HG02840 (cell line): ENCODE data around the gene SPSB3.

Source experiments
- ATAC-seq: cut with Tn5 transposase; IDR thresholded peaks from one replicate; pipeline ENCODE4 v1.9.1; 2021; ENCODE audit warnings: mild to moderate bottlenecking, moderate library complexity, moderate number of reproducible peaks; ENCODE audit not compliant: unreplicated experiment, low FRiP score

Gene SPSB3

DNA sequence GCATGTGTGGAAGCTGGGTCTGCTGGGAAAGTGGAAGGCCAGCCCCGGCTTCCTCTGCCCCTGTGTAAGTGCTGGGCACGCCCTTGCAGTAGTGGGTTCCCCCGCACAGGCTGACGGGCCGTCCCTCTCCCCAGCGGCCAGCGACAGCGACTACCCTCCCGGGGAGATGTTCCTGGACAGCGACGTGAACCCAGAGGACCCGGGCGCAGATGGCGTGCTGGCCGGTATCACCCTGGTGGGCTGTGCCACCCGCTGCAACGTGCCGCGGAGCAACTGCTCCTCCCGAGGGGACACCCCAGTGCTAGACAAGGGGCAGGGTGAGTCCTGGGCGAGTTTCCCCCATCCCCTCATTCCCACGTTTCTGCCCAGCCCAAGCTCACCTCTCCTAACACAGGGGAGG is 16.5 kb downstream of the SPSB3 start:
- ATAC-seq = no peak

DNA sequence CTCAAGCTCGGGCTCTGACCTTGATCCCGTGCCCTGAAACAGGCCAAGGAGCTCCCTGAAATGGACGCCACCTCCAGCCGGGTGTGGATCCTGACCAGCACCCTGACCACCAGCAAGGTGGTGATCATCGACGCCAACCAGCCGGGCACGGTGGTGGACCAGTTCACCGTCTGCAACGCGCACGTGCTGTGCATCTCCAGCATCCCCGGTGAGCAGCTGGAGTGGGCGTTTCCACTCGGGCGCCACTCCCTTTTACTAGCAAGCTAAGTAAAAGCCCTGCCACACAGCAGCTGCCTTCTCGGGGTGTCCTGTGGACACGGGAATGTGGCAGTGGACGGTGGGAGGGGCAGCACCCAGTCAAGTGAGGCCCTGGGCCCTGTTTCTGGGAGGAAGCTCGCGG is 17.4 kb downstream of the SPSB3 start:
- ATAC-seq = no peak

DNA sequence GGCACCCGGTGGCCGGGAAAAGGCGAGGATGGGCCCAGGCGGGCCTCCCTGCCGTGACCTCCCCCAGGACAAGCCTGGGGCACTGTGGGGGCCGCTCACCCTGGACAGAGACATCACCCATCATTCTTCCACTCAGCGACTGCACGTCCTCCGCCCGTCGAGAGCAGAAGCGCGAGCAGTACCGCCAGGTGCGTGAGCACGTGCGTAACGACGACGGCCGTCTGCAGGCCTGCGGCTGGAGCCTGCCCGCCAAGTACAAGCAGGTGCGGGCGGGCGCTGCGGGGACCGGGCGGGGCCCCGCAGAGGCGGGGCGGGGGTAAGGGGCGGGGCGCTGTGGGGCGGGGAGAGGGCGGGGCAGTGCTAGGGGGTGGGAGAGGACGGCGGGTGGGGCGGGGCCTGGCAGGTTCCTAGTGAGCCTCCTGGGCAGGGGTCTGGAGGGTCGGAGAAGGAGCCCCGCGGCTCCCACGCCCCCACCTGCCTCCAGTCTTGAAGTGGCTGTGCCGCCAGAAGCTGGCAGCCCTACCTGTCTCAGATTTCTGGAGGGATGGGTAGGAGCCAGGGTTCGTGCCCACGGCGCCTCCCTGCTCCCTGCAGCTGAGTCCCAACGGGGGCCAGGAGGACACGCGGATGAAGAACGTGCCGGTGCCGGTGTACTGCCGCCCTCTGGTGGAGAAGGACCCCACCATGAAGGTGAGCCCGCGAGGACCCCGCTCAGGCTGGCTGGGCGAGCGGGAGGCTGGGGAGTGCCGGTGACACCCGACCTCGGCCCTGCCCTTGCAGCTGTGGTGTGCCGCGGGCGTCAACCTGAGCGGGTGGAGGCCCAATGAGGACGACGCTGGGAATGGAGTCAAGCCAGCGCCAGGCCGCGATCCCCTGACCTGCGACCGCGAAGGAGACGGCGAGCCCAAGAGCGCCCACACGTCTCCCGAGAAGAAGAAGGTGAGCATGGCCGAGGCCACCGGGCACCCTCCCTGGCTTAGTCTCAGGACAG is 18.6 kb downstream of the SPSB3 start:
- ATAC-seq = no peak

DNA sequence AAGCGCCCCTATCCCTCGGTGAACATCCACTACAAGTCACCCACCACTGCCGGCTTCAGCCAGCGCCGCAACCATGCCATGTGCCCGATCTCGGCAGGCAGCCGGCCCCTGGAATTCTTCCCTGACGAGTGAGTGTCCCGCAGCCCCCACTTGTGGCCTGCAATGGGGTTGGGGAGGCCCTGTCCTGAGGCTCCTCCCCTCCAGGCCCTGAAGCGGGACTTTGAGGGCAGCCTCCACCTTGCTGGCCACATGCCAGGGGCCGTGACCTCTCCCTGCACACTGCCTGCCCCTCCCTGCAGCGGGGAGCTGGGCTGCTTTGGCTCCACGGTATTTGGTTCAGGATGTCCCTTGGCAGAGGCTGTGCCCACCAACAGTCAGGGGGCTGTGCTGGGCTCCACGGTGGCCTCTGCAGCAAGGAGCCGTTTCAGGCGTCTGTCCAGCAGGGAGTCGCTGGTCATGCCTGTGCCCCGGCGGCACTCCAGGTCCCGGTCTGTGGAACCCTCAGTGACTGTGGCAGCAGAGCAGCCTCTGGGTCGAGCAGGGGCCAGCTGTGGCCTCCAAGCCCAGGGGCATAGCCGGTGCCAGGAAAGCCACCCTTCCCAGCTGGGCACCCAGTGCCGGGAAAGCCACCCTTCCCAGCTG is 19.4 kb downstream of the SPSB3 start:
- no peak for ATAC-seq

DNA sequence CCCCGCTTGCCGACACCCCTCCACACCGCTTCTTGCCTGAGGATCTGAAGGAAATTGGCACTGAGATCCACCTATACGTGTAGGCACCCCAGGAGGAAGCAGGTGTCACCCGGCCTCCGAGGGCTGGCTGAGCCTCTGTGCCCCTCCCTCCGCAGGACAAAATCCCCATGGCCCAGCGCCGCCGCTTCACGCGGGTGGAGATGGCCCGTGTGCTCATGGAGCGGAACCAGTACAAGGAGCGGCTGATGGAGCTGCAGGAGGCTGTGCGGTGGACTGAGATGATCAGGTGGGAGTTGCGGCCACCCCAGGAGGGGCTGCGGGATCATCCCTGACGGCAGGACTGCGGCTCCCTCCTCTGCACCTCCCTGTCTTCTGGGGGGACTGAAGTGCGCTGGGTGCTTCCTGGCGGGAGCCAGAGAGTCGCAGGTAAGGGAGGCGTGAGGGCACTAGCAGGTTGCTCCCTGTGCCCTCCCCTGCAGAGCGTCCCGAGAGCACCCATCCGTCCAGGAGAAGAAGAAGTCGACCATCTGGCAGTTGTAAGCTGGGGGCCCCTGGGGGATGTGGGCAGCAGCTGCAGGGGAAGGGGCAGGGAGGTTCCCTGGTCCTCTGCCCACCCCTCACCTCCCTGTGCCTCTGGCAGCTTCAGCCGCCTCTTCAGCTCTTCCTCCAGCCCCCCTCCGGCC is 20.0 kb downstream of the SPSB3 start:
- ATAC-seq = no peak

DNA sequence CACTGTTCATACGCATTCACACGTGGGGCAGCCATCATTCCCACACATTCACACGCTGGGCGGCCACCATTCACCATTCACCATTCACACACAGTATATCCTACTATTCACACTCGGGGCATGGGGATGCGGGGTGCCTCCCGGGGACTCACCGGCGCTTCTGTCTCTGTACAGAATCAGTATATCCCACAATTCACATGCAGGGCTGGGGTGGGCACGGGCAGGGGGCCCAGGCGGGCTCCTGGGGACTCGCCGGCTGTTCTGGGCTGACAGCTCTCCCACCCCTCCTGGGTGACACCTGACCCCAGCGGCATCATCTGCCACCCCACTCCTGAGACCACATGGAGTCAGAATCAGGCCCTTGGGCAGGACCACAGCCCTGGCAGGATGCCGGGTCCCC is 20.6 kb downstream of the SPSB3 start:
- no peak for ATAC-seq

DNA sequence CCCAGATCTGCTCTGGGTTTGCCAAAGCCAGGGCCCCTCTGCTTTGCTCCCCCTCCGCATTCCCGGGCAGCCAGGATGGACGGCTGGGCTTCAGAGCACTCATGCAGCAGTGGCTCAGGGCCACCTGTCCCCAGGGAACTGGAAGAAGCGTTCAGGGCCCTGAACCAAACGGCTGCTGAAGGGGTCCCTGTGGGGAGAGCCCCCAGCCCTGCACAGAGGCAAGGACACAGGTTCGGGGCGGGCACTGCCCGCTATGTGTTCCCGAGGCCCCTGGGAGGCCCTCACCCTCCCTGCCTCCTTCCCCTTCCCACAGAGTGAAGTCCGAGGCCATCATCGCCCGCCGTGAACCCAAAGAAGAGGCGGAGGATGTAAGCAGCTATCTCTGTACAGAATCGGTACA is 21.5 kb downstream of the SPSB3 start:
- no peak for ATAC-seq

DNA sequence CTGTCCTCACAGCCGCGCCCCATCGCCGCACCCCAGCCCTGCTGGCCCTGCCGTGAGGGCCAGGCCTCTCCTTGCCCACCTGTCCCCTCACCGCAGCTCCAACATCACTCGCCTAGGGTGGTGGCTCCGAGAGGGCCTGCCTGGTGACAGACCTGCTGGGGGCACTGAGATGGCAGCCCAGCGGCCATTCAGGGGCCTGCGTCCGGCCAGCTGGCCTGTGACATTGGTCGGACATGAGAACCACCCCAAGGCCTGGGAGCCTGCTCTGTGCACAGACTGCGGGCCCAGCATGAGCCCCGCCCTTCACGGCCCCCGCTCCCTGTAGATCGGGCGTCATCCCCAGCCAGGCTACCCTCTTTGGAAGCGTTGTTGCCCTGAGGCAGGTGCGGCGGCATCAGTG is 22.9 kb downstream of the SPSB3 start:
- no peak for ATAC-seq

DNA sequence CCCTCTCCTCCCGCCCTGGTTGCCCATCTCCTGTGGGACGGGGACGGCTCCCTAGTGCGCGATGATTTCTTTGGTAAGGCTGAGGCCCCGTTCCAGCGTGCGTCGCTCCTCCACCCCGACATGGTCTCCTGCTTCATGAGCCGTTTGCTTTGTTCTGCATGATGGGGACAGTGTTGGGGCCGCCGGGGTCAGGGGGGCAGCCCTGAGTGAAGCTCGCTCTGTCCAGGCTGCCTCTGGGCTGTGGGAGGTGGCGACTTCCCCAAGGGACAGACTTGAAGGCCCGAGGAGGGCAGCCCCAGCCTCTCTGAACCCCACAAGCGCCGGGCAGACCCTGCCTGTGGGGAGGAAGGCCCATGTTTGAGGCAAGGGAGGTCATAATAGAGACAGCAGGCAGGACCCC is 23.4 kb downstream of the SPSB3 start:
- ATAC-seq = no peak

DNA sequence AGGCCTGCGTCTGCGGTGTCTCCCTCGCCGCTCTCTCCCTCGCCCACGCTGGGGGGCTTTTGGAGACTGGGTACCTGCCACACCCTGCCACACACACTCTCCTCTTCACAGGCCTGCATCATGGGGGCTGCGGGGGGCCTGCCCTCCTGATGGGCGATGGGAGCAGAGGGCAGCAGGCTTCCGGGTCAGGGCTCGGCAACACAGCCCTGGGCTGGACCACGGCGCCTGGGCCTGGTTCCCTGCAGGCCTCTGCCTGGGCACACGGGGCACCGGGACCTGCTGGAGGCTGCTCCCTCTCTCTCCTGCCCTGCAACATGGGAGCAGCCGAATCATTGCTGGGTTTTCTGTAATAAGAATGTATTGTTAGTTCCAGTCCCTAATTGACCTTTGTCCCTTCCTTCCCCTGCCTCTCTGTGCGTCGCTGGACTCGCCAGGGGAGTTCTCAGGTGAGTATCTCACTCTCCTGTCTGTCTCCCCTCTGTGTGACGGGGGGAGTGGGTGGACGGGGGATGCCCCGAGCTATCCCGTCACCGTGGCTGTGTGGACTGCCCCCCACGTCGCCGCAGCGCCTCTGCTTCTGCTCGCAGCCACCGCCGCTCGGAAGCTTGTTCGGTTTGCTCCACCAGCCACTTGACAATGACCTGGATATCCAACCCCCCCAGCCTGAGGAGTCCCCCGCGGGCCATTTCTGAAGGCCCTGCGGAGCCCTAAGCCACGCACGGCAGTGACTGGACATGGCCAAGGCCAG is 24.5 kb downstream of the SPSB3 start:
- no peak for ATAC-seq

DNA sequence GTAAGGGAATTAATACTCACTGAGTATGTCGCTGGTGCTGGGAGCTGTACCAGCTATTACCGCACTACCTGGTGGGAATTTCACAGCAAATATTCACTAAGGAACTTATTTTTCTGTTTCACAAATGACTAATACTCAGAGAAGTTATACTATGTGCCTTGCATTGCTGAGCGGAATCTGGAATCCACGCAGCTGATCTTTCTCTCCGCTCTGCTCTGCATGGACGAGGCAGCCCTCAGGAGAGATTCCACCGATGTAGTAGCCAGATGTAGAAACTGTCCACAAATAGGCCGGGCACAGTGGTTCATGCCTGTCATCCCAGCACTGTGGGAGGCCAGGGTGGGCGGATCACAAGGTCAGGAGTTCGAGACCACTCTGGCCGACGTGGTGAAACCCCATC is 28.2 kb downstream of the SPSB3 start:
- ATAC-seq = no peak

DNA sequence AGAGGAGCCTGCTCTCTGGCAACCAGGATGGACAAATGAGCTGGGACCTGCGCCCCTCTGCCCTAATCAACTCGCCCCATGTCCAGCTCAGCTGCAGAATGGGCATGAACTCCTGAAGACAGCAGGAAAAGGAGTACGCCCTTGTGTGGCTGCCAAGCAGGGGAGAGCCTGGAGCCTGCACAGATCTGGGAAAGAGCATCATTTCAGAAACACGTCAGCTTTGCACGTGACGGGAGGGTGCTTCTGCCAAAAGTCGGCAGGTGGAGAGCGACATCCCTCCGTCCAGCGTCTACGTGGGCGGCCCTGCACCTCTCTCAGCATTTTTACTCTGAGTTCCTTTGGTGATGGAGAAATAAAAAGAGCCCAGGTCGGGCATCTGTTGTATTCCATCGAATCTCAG is 29.5 kb downstream of the SPSB3 start:
- ATAC-seq = no peak

DNA sequence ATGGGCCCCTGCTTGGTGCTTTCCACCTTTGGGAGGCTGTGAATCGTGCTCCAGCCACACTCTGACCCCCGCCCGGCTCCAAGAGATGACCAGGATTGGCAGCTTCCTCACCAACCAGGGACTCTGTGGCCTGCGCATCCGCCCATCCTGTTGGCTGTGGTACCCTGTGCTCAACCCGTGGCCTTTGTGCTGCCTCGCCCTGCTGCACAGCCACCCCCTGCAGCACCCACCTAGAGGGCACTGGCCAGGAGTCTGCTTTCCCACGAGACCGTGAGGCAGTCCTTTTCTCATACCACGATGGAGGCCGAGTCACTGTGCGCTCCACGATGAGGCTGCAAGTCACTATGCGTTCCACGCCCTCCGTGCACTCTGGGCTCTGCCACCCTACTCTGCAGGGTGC is 30.4 kb downstream of the SPSB3 start:
- no peak for ATAC-seq

DNA sequence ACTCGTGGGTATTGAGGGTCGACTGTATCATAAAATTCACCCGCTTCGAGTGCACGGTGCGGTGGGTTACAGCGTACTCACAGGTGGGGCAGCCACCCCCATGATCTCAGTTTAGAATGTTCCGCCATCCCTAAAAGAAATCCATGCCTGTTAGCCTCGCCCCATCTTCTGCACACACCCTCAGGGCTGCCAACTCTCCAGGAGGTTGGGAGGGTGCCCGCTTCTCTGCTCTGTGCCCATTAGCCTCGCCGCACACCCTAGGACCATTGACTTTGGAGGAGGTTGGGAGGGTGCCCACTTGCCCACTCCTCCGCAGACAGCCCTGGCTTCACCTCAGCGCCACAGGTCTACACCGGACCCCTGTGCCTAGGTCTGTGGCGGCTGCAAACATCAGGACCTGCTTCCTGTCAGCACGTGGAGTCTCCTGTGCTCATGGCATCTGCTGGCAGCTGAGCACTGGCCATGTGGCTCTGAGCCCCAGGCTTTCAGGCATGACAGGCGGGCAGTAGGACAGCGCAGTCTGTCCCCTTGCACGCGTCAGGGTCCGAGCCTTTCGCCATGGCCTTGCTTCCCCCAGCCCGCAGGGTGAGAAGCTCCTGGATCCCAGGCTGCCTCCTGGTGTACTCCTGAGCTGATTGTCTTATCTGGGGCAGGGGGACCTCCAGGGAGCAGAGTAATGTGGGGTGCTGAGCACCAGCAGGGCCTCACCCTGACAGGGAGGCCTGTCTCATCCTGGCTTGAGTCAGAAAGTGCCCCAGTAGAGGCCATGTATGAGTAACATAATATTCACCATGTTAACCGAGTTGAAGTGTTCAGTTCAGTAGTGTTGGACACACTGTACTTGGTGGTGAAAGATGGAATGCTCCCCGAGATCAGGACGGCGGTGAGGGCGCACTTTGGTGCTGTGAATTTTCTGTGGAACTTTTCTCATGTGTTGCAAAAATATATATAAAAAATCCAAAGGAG is 32.9 kb downstream of the SPSB3 start:
- no peak for ATAC-seq

DNA sequence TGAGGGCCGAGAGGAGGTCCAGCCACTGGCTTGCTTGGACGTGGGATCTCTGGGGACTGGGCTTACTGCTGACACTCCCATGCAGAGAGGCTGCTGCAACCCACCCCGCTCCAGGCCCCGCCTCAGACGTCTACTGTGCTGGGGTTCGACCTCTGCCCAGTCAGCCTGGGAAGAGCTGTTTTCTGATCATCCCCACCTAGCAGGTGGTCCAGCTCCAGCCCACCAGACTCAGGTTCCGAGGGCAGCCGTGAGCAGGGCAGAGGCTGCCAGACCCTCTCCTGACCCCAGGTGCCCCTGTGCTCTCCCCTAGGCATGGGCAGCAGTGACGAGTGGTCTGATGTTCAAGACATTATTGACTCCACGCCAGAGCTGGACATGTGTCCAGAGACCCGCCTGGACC is 34.4 kb downstream of the SPSB3 start:
- no peak for ATAC-seq

DNA sequence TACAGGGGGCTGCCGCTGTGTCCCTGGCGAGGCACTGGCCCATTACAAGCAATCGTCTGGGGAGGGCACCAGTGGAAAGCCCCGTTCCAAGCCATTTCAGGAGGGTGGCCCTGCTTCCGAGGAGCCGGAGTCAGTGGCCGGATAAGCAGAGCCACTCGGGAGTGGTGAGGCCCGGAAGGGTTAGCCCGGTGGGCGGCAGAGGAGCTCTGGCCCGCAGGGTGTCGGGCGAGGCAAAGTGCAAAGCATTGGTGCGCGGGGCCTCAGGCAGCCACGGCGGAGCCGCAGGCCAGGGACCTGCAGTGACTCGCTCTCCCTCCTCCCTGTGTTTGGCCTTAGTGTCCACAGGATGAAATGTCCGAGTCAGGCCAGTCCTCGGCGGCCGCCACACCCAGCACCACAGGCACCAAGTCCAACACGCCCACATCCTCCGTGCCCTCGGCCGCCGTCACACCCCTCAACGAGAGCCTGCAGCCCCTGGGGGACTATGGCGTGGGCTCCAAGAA is 35.6 kb downstream of the SPSB3 start:
- ATAC-seq = no peak

DNA sequence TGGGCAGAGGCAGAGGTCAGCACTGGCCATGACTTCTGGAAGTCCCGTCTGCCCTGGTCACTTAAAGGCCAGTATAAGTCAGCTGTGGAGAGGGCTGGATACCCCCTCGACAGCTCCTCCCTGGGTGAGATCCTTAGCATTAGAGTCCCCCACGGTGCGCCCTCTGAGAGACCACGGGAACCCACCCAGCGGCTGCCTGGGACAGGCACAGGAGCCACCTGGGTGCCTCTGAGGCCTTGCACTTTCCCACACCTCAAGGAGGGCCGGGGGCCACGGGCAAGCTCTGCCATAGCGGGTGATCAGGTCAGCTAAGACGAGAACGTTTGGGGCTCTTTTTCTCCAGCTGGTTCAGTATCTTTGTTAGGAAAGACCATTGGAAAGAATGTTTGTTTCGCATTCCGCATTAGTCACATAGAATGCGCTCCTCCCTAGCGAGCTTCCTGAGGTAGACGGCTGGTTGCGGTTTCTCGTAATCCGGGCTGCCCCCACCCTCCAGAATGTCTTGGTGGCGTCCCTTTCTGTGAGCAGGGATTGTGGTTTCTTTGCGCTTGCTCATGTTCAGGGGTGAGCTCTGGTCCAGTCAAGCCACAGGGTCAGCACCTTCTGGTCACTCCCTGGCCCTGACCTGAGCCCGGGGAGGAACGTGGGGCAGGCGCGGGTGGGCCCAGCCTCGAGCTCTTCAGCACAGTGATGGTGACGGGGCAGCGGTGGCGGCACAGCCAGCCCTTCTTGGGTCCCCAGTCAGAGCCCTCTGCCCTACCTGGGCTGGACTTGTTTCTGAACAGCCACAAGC is 36.3 kb downstream of the SPSB3 start:
- no peak for ATAC-seq

DNA sequence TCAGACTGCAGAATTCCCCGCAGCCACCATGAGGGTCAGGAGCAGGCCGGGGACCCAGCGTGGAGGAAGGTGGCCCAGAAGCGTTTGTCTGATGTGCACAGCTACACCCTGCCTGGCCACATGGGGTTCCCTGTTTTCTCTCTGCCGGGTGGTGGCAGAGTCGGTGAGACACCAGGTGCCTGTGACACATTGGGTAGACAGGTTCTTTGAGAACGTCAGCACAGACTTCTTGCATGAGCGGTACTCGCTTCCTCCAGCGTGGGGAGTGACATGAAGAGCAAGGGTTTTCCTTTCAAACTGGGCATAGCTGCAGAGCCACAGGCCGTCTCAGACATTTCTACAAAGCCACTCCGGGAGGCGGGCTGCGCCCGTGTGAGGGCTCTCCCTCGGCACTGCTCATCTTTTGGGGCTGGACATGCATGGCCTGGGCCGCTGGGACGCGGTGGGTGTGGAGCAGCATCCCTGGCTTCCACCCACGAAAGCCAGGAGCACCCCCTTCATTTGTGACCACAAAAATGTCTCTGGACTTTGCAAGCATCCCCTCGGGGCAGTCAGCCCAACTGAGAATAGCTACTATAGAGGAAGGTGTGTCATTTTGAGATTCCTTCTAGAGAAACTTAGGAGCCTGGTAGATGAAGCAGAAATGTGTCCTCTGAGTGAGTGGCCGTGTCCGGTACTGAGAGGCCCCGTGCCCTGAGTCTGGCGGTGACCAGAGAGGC is 37.0 kb downstream of the SPSB3 start:
- no peak for ATAC-seq
